GM12878 (cell line): ENCODE data around the gene KCNA5. TPM values are rescaled to one million over a fixed set of nuclear protein-coding genes. Genes with fewer than 3 reads are reported as not detected.

Experiments
- ATAC-seq: fragments of 200-7000 bp; cut with Tn5 transposase; 3 replicates; pipeline ENCODE4 v1.9.1; 2020; ENCODE audit warnings: mild to moderate bottlenecking, moderate library complexity
- BruUV-seq: library from RNA; stranded (reverse); fragments of 400-500 nt; replicated peaks from 2 replicates; lab custom pipeline; 2021; lab: Mats Ljungman, UMichigan
- CTCF ChIA-PET: fragments of 300-600 bp; sonication (Branson Sonifier 250); formaldehyde crosslinking; extraction: SDS; loops from one replicate; lab custom pipeline; 2021; ENCODE audit warnings: inconsistent platforms; lab: Yijun Ruan, JAX
- POLR2A ChIA-PET: fragments of 350-600 bp; formaldehyde crosslinking; extraction: SDS; loops from one replicate; lab custom pipeline; 2021; ENCODE audit warnings: inconsistent platforms; lab: Charles Lee
- RAD21 ChIA-PET: fragments of 300-600 bp; sonication (Branson Sonifier 250); formaldehyde crosslinking; loops from one replicate; lab custom pipeline; 2023; ENCODE audit warnings: antibody characterized with exemption; ENCODE audit not compliant: unreplicated experiment; lab: Charles Lee
- SMC1A ChIA-PET: fragments of 300-600 bp; sonication (Branson Sonifier 250); formaldehyde crosslinking; loops from one replicate; lab custom pipeline; 2023; ENCODE audit not compliant: unreplicated experiment, uncharacterized antibody; lab: Charles Lee
- DNase-seq: peaks from one replicate; pipeline ENCODE4 v3.0.0-alpha.2; 2011; ENCODE audit warnings: low read depth, low spot score
- FAIRE-seq: peaks from 3 replicates; lab custom pipeline; 2011; peaks lifted over from hg19 to GRCh38; lab: Jason Lieb, UNC
- H2AFZ ChIP-seq: 2 replicates; pipeline ENCODE4 v1.6.0; 2011; ENCODE audit warnings: low read depth, low read length, control low read depth; ENCODE audit not compliant: control insufficient read depth
- H3K27ac ChIP-seq: 2 replicates; pipeline ENCODE4 v1.5.1; 2011; ENCODE audit warnings: control low read depth; ENCODE audit not compliant: control insufficient read depth, insufficient read depth
- H3K27me3 ChIP-seq, 2 experiments: replicated peaks in 1 of 2; 2 replicates each; pipeline versions ENCODE4 v1.6.0 to v1.6.1; 2011; ENCODE audit warnings: low read length in 1 of 2; ENCODE audit not compliant: control insufficient read depth in 2 of 2, insufficient read depth in 2 of 2
- H3K36me3 ChIP-seq, 2 experiments: 2 replicates each; pipeline ENCODE4 v1.5.1; 2011; ENCODE audit warnings: low read length in 1 of 2; ENCODE audit not compliant: control insufficient read depth in 2 of 2, insufficient read depth in 2 of 2
- H3K4me1 ChIP-seq: 2 replicates; pipeline ENCODE4 v1.6.1; 2011; ENCODE audit warnings: mild to moderate bottlenecking, low read length, moderate library complexity, mixed read lengths; ENCODE audit not compliant: control insufficient read depth, insufficient read depth
- H3K4me2 ChIP-seq: 2 replicates; pipeline ENCODE4 v1.6.0; 2011; ENCODE audit warnings: control low read depth; ENCODE audit not compliant: control insufficient read depth, insufficient read depth
- H3K4me3 ChIP-seq: fragments of 200-600 bp; sonication (generic); 2 replicates; pipeline ENCODE4 v1.5.1; 2016
- H3K79me2 ChIP-seq: 2 replicates; pipeline ENCODE4 v1.6.0; 2011; ENCODE audit warnings: low read length; ENCODE audit not compliant: control insufficient read depth, insufficient read depth
- H3K9ac ChIP-seq: 2 replicates; pipeline ENCODE4 v1.8.0; 2011; ENCODE audit warnings: low read length, control low read depth, mixed read lengths; ENCODE audit not compliant: control insufficient read depth, insufficient read depth
- H3K9me3 ChIP-seq: replicated peaks from 3 replicates; pipeline ENCODE4 v1.5.1; 2011; ENCODE audit warnings: mild to moderate bottlenecking, low read length; ENCODE audit not compliant: control insufficient read depth, insufficient read depth
- H4K20me1 ChIP-seq: 2 replicates; pipeline ENCODE4 v1.6.0; 2011; ENCODE audit not compliant: control insufficient read depth, insufficient read depth
- ATF2 ChIP-seq: IDR thresholded peaks from 2 replicates; pipeline ENCODE4 v1.6.1; 2012; ENCODE audit warnings: low read length, inconsistent platforms
- BHLHE40 ChIP-seq, 2 experiments: fragments of 450-650 bp in 1 of 2; IDR thresholded peaks; 2 replicates each; pipeline ENCODE4 v1.6.1; 2011 to 2017; ENCODE audit warnings: low read depth in 2 of 2, borderline replicate concordance in 1 of 2, improper control_type of control experiment in 1 of 2, low read length in 1 of 2, mild to moderate bottlenecking in 1 of 2
- E4F1 ChIP-seq: fragments of 450-650 bp; IDR thresholded peaks from 2 replicates; pipeline ENCODE4 v1.6.1; 2018; ENCODE audit warnings: borderline replicate concordance, mild to moderate bottlenecking; ENCODE audit not compliant: partially characterized antibody
- EZH2 ChIP-seq: IDR thresholded peaks from 2 replicates; pipeline ENCODE4 v1.6.1; 2012; ENCODE audit warnings: low read depth, mild to moderate bottlenecking, control low read depth, inconsistent platforms, low read length, borderline replicate concordance; ENCODE audit not compliant: control insufficient read depth
- NBN ChIP-seq: fragments of 450-650 bp; IDR thresholded peaks from 2 replicates; pipeline ENCODE4 v1.6.1; 2016
- NR2C2 ChIP-seq: IDR thresholded peaks from 2 replicates; pipeline ENCODE4 v1.6.1; 2011; ENCODE audit warnings: borderline replicate concordance, low read depth; ENCODE audit not compliant: control insufficient read depth, insufficient read length
- RAD51 ChIP-seq: fragments of 450-650 bp; IDR thresholded peaks from 2 replicates; pipeline ENCODE4 v1.6.1; 2016; ENCODE audit warnings: moderate library complexity, mild to moderate bottlenecking, inconsistent platforms
- SP1 ChIP-seq: IDR thresholded peaks from one replicate; pipeline ENCODE4 v1.6.1; 2011; ENCODE audit warnings: low read depth, low read length
- SPI1 ChIP-seq: IDR thresholded peaks from 2 replicates; pipeline ENCODE4 v1.6.1; 2011; ENCODE audit warnings: low read depth, mild to moderate bottlenecking, low read length, moderate library complexity, borderline replicate concordance; ENCODE audit not compliant: insufficient read depth
- TCF7 ChIP-seq: IDR thresholded peaks from 2 replicates; pipeline ENCODE4 v1.6.1; 2014; ENCODE audit warnings: antibody characterized with exemption, borderline replicate concordance
- YY1 ChIP-seq: IDR thresholded peaks from 2 replicates; pipeline ENCODE4 v1.6.1; 2011; ENCODE audit warnings: low read depth, mild to moderate bottlenecking, low read length
- ZZZ3 ChIP-seq: IDR thresholded peaks from 2 replicates; pipeline ENCODE4 v1.6.1; 2011; ENCODE audit warnings: low read depth; ENCODE audit not compliant: control insufficient read depth, insufficient read length
- whole genome bisulfite sequencing: methylation state at CpG from one replicate; pipeline ENCODE4 v1.1.6; 2016; ENCODE audit warnings: low lambda C conversion rate; ENCODE audit not compliant: insufficient replicate concordance, insufficient coverage; ENCODE audit errors: missing lambda C conversion rate; 5-methylcytosine and 5-hydroxymethylcytosine counted together
- in situ Hi-C: fragments of 300-500 bp; cut with MboI; formaldehyde crosslinking; loops from 9 replicates; pipeline ENCODE4 v1.14.3; 2018; ENCODE audit warnings: mixed read lengths
- intact Hi-C: fragments of 100-400 bp; cut with micrococcal nuclease; formaldehyde crosslinking; loops from one replicate; pipeline ENCODE4 v1.14.2; 2022; ENCODE audit not compliant: unreplicated experiment
- polyA plus RNA-seq, 11 experiments: library from polyadenylated mRNA; depleted of rRNA in 4 of 11; unstranded in 6 of 11; stranded (reverse) in 5 of 11; fragments of >200 nt; fragmentation: Nextera tagmentation in 4 of 11; fragmentation: Illumina TruSeq in 1 of 11; extraction: Ambion mirVana in 4 of 11; extraction: Trizol in 1 of 11; gene quantifications; 1 replicate in 1 of 11; 2 replicates in 10 of 11; pipeline versions ENCODE4 v1.2.1 to v1.2.3, GENCODE V29; 2011 to 2016; ENCODE audit warnings: inconsistent platforms in 2 of 11, missing spikeins in 2 of 11, low read depth in 1 of 11
- total RNA-seq, 4 experiments: library from RNA; depleted of rRNA in 3 of 4; stranded (reverse); fragments of >200 nt in 3 of 4; fragmentation: Illumina TruSeq in 1 of 4; extraction: Trizol in 1 of 4; gene quantifications; 2 replicates each; pipeline versions ENCODE4 v1.2.1 to v1.2.3, GENCODE V29; 2013 to 2021
- TF ChIP-seq, protein P1 (sequence below): IDR thresholded peaks from 2 replicates; pipeline ENCODE4 v1.6.1; 2011; ENCODE audit warnings: low read depth, mild to moderate bottlenecking, low read length, moderate library complexity, borderline replicate concordance; ENCODE audit errors: extremely low read depth

KCNA5 gene
- total and polyA plus RNA-seq, 10 of the 15 experiments (the other 5 are each of a cell fraction or from before 2014, with no cell fraction given): 0.11 to 0.56 (median 0.19) TPM; not detected in 4

- Histone ChIP-seq H2AFZ (no peak overlapping the region), H3K4me2 (no peak overlapping the region), H3K9me3 (no peaks in the 10 kb centered on the region), H3K36me3 (no peaks in the 10 kb centered on the region), H4K20me1 (no peaks in the 10 kb centered on the region), H3K9ac (no peak overlapping the region), H3K79me2 (no peaks in the 10 kb centered on the region), H3K4me1 (no peaks in the 10 kb centered on the region), H3K27ac (no peak overlapping the region), H3K27me3 (no peaks in the 10 kb centered on the region; a peak in 1 of 4 replicates), H3K4me3 (no peak overlapping the region)
- in situ Hi-C loops (no loop called here), intact Hi-C loops (no loop called here)
- WGBS: 0% methylated on average over 2 of the region's 2 CpGs
- BruUV-seq: no TSS peak
- TF ChIP-seq NR2C2: no peak
- SMC1A ChIA-PET: interaction anchor here (1.0 kb wide), 1 partner anchor 141 kb away, joined by 3 read pairs; no protein-coding TSS in a partner anchor
- ATAC-seq (no peak), DNase-seq (no peak), FAIRE-seq (no peak)
- RAD21 ChIA-PET: no interaction called here
- POLR2A ChIA-PET: no interaction called here
- CTCF ChIA-PET: interaction anchor here (1.0 to 1.4 kb wide), 3 partner anchors 14 to 47 kb away, joined by 3 read pairs; no protein-coding TSS in a partner anchor
These were observed 24.4 kb downstream of the KCNA5 start for GRCh38 chr12:5068126-5068525.

GRCh38 chr12:5068619-5069018 is 24.9 kb downstream of the KCNA5 start:
- WGBS: 5% methylated on average over 1 of the region's 1 CpG
- no peak overlapping the region for H3K9ac ChIP-seq
- no peak overlapping the region for H3K27ac ChIP-seq
- no peaks in the 10 kb centered on the region for H4K20me1 ChIP-seq
- ChIA-PET POLR2A (no interaction called here), RAD21 (no interaction called here), CTCF (interaction anchor here (1.0 to 1.4 kb wide), 2 partner anchors 14 to 21 kb away, joined by 3 read pairs; no protein-coding TSS in a partner anchor), SMC1A (interaction anchor here (1.0 kb wide), 1 partner anchor 141 kb away, joined by 3 read pairs; no protein-coding TSS in a partner anchor)
- H3K9me3 ChIP-seq: no peaks in the 10 kb centered on the region
- H3K36me3 ChIP-seq: no peaks in the 10 kb centered on the region
- no peak overlapping the region for H2AFZ ChIP-seq
- ATAC-seq: peak; percentile 41; the same call in 2 of the 3 replicates
- no TSS peak for BruUV-seq
- in situ Hi-C loops: no loop called here
- no peaks in the 10 kb centered on the region for H3K79me2 ChIP-seq
- FAIRE-seq: no peak
- H3K4me1 ChIP-seq: no peaks in the 10 kb centered on the region
- H3K4me3 ChIP-seq: no peak overlapping the region
- H3K4me2 ChIP-seq: no peak overlapping the region
- DNase-seq: no peak
- no peaks in the 10 kb centered on the region; a peak in 1 of 4 replicates for H3K27me3 ChIP-seq
- intact Hi-C loops: no loop called here
- TF ChIP-seq SPI1 (peak; percentile 46; the same call in 1 of the 2 replicates), ZZZ3 (no peak), ATF2 (no peak), E4F1 (no peak), RAD51 (peak; percentile 45), EZH2 (no peak), BHLHE40 (IDR thresholded peaks at IDR 0.05; ENCODE audit: borderline replicate concordance in 1 of 2, low read depth in 2 of 2, low read length in 1 of 2) (peak; percentile 72 to 84), TCF7 (no peak), SP1 (no peak), NBN (no peak), YY1 (peak; percentile 41; the same call in 1 of the 2 replicates)
- TF ChIP-seq, protein P1, sequence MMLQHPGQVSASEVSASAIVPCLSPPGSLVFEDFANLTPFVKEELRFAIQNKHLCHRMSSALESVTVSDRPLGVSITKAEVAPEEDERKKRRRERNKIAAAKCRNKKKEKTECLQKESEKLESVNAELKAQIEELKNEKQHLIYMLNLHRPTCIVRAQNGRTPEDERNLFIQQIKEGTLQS: no peak
